ENCODE measurements around the gene CARD19.
"Not testable (repeated sequence)": the region's sequence is repeated elsewhere in the genome, so short reads cannot be mapped to it uniquely, and the experiment has no call there.

CARD19 gene

DNA sequence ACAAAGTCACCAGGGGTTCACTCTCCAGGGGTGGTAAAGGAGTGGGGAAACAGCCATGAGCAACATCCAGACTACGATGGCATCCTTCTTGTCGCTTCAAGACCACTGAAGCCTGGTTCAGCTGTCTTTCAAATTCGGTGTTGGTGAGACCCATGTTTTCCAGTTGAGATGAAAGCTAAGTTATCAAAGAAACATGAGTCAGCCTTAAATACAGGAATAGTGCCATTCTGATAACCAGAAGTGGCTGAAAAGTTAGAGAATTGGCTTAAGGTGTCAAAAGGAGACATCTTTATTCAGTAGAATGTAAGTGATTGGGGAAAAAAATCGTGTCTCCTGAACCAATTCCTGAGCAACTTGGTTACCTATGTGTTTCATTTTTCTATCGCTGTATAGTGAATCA lies 7.0 kb upstream of the CARD19 start:
- DNase-seq, result no peak

GRCh38 chr9:93089481-93089991 lies 6.5 kb upstream of the CARD19 start:
- no peak for DNase-seq

DNA sequence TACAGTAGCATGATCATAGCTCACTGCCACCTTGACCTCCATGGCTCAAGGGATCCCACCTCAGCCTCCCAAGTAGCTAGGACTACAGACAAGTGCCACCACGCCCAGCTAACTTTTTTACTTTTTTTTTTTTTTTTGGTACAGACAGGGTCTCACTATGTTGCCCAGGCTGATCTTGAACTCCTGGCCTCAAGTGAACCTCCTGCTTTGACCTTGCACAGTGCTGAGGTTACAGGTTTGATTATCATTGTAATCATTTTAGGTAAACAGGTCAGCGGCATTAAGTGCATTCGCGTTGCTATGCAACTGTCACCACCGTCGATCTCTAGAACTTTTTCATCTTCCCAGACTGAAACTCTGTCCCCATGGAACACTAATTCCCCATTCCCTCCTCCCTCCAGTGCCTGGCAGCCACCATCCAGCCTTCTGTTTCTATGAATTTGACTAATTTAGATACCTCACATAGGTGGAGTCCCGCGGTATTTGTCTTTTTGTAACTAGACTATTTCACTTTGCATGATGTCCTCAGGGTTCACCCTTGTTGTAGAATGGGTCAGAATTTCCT lies 5.8 kb upstream of the CARD19 start:
- no peak for DNase-seq

DNA sequence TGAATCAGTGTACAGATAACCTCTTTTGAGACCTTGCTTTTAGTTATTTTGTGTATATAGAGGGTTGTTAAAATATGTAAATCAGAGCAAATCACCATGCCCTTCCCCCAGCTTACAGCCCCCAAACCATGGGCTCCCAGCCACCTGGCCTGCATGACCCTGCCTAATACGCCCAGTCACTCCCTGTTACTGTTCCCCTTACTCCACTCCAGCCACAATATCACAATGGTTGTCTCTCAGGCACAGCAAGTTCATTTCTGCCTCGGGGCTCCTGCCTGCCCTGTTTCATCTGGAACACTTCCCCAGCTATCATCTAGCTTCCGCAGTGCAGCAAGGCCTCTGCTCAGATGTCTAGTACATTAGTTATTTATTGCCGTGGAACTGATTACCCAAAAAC lies 5.0 kb upstream of the CARD19 start:
- DNase-seq, result no peak

- no peak for DNase-seq
These were observed 4.5 kb upstream of the CARD19 start for GRCh38 chr9:93091453-93092081.

DNA sequence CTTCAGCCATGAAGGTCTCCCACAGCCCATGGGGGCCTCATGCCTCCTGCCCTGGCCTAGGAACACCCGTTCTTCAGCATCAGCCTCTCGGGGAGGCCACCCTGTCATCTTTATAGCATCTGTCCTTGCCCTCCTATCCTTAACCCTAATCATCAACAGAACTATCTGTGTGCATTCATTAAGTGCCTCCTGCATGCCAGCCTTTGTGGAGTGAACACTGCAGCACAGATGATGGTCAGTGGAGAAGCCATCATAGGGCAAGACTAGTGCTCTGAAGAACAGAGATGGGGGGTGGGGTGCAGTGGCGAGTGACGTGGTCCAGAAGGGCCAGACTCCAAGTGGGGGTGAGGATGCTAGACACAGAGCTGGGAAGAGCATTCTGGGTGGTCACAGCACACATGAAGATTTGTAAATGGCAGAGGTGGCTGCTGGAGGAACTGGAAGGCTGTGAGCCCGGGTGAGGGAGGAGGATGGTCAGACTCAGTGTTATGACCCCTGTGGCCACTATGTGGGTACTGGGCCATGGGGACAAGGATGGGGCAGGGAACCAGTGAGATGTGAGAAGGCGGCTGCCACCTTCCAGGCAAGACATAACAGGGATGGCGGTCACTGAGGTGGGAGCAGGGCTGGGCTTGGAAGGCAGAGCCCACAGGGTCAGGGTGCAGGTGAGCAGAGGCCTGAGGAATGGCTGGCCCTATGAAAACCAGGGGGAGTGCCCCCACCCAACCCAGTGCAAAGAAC lies 3.6 kb upstream of the CARD19 start:
- DNase-seq, result no peak

- DNase-seq, result no peak
These were observed 2.7 kb upstream of the CARD19 start for GRCh38 chr9:93093127-93093876.

- no peak for DNase-seq
These were observed 1.9 kb upstream of the CARD19 start for GRCh38 chr9:93093877-93094657.

DNA sequence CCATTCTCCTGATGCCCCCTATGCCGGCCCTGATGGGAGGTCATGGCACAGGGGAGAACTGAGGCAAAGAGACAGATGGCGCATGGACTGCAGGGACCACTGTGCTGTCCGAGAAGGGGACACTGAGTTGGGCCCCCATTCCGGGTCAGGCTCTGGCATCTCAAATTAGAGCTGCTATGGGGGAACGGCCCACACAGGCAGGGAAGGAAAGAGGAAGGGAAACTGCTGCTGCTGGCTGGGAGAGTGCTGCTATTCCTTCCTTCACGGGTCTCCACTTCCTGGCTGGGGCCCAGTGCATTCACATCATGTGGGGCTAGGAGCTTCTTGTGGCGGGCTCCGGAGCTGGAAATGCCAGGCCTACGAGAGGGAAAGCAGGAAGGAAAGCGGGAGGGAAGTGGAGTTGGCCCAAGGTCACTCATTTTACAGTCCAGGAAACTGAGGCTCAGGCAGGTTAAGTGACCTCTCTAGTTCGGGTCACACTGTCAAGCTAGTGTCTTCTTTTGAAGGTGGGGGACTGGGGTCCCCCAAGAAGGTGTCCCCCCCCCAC lies 1.3 kb upstream of the CARD19 start:
- no peak for DNase-seq

DNA sequence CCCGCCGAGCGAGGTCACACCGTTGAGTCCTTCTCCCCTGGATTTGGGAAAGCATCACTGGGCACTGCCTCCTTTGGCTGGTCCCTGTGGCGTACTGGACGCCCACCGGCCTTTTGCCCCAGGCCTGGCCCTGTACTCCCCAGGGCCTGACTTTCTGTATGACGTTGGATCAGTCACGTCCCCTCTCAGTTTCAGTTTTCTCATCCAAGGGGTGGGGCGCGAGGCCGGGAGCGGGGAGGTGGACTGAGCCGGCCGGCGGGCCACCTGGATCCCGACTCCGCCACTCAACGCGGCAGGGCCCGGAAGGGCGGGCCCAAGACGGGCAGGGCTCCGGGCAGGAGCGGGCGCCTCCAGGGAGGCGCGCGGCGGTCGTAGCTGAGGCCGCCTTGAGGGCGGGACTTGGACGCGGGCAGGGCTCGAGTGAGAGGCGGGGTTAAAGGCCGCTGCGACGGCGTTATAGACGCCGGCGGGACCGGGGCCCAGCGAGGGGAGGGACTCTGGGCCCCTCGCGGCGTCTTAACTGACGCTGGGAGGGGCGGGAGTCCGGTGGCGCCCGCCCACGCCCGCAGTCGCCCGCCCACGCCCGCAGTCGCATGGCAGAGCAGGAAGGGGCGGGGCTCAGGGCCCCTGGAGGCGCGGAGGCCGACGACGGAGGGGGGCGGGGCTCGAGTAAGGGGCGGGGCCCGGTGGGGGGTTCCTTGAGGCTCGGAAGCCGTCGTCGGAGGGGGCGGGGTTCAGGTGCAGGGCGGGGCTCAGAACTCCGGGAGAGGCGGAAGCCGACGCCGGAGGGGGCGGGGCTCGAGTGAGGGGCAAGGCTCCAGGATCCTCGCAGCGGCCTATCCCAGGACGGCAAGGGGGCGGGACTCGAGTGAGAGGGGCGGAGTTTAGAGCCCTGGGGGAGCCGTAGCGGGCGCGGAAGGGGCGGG lies 549 bp upstream of the CARD19 start:
- DNase-seq, result peak; percentile 100

GRCh38 chr9:93096811-93097382 lies 880 bp downstream of the CARD19 start:
- no peak for DNase-seq

DNA sequence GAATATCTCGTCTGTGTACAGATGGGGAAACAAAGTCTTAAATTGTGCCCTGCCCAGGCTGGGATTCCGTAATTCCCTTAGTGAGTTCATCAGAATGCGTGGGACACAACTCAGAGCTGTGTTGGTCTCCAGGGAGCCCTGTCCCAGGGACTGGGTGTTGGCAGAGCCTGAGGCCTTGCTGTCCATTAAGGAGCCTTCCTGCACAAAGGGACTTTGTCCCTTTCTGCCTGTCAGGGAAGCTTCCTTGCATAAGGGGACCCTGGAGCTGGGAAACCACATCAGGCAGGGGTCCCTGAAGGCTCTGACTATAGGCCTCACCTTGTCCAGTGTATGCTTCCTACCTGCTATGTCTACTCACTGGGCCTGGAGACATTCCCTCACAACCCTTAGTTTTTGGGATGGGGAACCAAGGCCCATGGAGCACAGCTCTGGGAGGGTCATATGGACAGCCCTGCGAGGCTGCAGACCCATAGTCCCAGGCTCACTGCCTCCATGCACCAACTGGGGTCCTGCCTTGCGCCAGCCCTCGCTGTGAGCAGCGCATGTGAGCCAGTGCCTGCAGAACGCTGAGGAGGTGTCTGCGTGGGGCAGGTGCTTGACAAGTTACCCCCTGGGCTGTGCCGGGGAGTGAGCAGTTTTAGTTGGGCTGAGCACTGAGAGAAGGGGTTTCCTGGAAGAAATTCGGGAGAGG lies 1.6 kb downstream of the CARD19 start:
- no peak for DNase-seq

- DNase-seq, result peak; percentile 68
These were observed 2.4 kb downstream of the CARD19 start for GRCh38 chr9:93098236-93098946.

GRCh38 chr9:93099551-93100275 lies 3.7 kb downstream of the CARD19 start:
- no peak for DNase-seq

DNA sequence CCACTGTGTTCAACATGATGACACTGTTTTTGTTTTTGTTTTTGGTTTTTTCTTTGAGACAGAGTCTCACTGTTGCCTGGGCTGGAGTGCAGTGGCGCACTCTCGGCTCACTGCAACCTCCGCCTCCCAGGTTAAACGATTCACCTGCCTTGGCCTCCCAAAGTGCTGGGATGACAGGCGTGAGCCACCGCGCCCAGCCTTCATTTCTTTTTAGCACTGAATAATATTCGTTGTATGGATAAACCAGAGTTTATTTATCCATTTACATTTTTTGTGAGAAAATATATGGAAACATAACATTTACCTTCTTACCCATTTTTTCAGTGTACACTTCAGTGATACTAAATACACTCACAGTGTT lies 4.2 kb downstream of the CARD19 start:
- no peak for DNase-seq

- DNase-seq, result not testable (repeated sequence)
These were observed 5.1 kb downstream of the CARD19 start for GRCh38 chr9:93101086-93101485.

GRCh38 chr9:93105620-93106019 lies 9.6 kb downstream of the CARD19 start:
- DNase-seq, result no peak

- no peak for DNase-seq
These were observed 11.3 kb downstream of the CARD19 start for GRCh38 chr9:93107151-93107824.
